ENCODE measurements around the gene ZFYVE9.

GRCh38 chr1:52168373-52169080 lies 26.6 kb downstream of the ZFYVE9 start:
- TF ChIP-seq POLR2A (IDR thresholded peaks at IDR 0.05) (no peak), CTCF (IDR thresholded peaks at IDR 0.05) (no peak)
